AG04450 (cell line): ENCODE results near the gene PDGFB. TPM values are rescaled to one million over a fixed set of nuclear protein-coding genes. Genes with fewer than 3 reads are reported as not detected.

ENCODE experiments used
- polyA plus RNA-seq: library from polyadenylated mRNA; depleted of rRNA; stranded (reverse); fragments of >200 nt; gene quantifications from 2 replicates; pipeline ENCODE4 v1.2.3, GENCODE V29; 2011; rRNA removed

The PDGFB gene
- polyA plus RNA-seq, 1 experiment = 0.19 TPM

Other genes starting within 250 kb of the PDGFB start
- gene APOBEC3C, start 230.7 kb downstream of the PDGFB start, polyA plus RNA-seq = 35.5 and 41.3 TPM in 2 replicates
- 0.73 and 1.4 TPM in 2 replicates for gene APOBEC3D, start 223.9 kb downstream of the PDGFB start, polyA plus RNA-seq
- gene APOBEC3F, start 204.1 kb downstream of the PDGFB start, polyA plus RNA-seq = 7.9 and 9.8 TPM in 2 replicates
- gene APOBEC3G, start 167.7 kb downstream of the PDGFB start, polyA plus RNA-seq = 11.0 and 12.2 TPM in 2 replicates
- 0.11 and 0.42 TPM in 2 replicates for gene APOBEC3H, start 147.7 kb downstream of the PDGFB start, polyA plus RNA-seq
- gene CBX7, start 92.3 kb downstream of the PDGFB start, polyA plus RNA-seq = 2.2 and 2.6 TPM in 2 replicates
- 3,445 and 3,813 TPM in 2 replicates for gene RPL3, start 74.6 kb upstream of the PDGFB start, polyA plus RNA-seq
- 20.8 and 31.7 TPM in 2 replicates for gene SYNGR1, start 105.0 kb upstream of the PDGFB start, polyA plus RNA-seq
- gene TAB1, start 154.8 kb upstream of the PDGFB start, polyA plus RNA-seq = 16.7 and 18.7 TPM in 2 replicates
- gene MGAT3, start 212.0 kb upstream of the PDGFB start, polyA plus RNA-seq = 0.10 and 0.15 TPM in 2 replicates